Measurements from ENCODE around the gene MLXIPL. TPM values are rescaled to one million over a fixed set of nuclear protein-coding genes. Genes with fewer than 3 reads are reported as not detected.

Gene MLXIPL, protein sequence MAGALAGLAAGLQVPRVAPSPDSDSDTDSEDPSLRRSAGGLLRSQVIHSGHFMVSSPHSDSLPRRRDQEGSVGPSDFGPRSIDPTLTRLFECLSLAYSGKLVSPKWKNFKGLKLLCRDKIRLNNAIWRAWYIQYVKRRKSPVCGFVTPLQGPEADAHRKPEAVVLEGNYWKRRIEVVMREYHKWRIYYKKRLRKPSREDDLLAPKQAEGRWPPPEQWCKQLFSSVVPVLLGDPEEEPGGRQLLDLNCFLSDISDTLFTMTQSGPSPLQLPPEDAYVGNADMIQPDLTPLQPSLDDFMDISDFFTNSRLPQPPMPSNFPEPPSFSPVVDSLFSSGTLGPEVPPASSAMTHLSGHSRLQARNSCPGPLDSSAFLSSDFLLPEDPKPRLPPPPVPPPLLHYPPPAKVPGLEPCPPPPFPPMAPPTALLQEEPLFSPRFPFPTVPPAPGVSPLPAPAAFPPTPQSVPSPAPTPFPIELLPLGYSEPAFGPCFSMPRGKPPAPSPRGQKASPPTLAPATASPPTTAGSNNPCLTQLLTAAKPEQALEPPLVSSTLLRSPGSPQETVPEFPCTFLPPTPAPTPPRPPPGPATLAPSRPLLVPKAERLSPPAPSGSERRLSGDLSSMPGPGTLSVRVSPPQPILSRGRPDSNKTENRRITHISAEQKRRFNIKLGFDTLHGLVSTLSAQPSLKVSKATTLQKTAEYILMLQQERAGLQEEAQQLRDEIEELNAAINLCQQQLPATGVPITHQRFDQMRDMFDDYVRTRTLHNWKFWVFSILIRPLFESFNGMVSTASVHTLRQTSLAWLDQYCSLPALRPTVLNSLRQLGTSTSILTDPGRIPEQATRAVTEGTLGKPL
- 10 to 100 TPM; 16.3 to 65.2 (median 27.6) TPM for total RNA-seq
- 10 to 100 TPM; 11.1 to 43.6 (median 14.1) TPM for polyA plus RNA-seq
- long read RNA-seq, donor 1, partial matches to known transcripts = 8 of 11 reads
- long read RNA-seq, donor 1, other reads (novel, unspliced or antisense) = 3 of 11 reads
- long read RNA-seq, donor 2, partial matches to known transcripts = 37 of 57 reads
- long read RNA-seq, donor 2, other reads (novel, unspliced or antisense) = 20 of 57 reads

DNA sequence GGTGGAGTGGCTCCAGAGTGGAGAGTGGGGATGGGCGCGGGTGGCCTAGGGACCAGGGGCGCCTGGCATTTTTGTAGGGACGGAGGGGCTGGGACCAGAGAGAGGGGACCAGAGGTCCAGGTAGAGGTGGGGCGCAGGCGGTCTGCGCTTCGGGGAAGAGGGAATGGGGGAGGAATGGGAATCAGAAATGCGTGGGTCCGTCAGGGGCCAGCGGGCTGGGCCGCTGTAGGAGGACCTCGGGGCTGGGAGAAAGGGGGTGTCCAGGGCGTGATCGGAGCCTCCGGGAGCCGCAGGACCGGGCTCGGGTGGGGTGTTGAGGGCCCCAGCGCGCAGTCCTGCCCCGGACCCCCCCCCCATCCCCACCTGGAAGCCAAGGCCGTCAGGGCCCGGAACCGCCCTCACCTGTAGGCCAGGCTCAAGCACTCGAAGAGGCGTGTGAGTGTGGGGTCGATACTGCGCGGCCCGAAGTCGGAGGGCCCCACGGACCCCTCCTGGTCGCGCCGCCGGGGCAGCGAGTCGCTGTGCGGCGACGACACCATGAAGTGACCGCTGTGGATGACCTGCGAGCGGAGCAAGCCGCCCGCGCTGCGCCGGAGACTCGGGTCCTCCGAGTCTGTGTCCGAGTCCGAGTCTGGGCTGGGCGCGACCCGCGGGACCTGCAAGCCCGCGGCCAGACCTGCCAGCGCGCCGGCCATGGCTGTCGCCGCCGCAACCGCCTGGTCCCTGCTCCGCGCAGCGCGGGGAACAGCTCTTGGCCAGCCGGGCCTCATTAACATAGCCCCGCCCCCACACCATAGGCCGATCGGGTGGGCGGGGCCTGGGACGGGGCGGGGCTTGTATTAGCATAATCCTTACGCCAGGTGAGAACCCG lies at the start of gene MLXIPL:
Gene MLXIPL, minus strand, starts transcription at position 725 of the 871 bp plus-strand sequence. Its CDS starts 30 bp downstream, at position 695.
- H3K27me3 ChIP-seq (ENCODE audit: insufficient read depth in 3 of 3, low read length in 2 of 3) = peaks cover 0 to 16% (median 4%) of the 10 kb centered on the region in 3 donors
- H3K9me3 ChIP-seq = no peaks in the 10 kb centered on the region
- 1 to 3% (median 2%) methylated on average over 65 to 80 of the region's 80 CpGs for WGBS, 3 donors
- intact Hi-C loops (cut with DNase I) = no loop called here
- TF ChIP-seq, protein P1, sequence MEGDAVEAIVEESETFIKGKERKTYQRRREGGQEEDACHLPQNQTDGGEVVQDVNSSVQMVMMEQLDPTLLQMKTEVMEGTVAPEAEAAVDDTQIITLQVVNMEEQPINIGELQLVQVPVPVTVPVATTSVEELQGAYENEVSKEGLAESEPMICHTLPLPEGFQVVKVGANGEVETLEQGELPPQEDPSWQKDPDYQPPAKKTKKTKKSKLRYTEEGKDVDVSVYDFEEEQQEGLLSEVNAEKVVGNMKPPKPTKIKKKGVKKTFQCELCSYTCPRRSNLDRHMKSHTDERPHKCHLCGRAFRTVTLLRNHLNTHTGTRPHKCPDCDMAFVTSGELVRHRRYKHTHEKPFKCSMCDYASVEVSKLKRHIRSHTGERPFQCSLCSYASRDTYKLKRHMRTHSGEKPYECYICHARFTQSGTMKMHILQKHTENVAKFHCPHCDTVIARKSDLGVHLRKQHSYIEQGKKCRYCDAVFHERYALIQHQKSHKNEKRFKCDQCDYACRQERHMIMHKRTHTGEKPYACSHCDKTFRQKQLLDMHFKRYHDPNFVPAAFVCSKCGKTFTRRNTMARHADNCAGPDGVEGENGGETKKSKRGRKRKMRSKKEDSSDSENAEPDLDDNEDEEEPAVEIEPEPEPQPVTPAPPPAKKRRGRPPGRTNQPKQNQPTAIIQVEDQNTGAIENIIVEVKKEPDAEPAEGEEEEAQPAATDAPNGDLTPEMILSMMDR (IDR thresholded peaks at IDR 0.05) = no peak
- H3K4me1 ChIP-seq = no peaks in the 10 kb centered on the region
- no peaks in the 10 kb centered on the region for H3K36me3 ChIP-seq (ENCODE audit: insufficient read depth in 1 of 2, low read depth in 1 of 2)
- peak within 1 kb of the TSS; percentile 67 for H3K4me3 ChIP-seq
- DNase-seq = peak; percentile 86 to 93
- ATAC-seq = peak; percentile 86 to 93 (median 88)
- peak within 1 kb of the TSS; percentile 59 for H3K27ac ChIP-seq

DNA sequence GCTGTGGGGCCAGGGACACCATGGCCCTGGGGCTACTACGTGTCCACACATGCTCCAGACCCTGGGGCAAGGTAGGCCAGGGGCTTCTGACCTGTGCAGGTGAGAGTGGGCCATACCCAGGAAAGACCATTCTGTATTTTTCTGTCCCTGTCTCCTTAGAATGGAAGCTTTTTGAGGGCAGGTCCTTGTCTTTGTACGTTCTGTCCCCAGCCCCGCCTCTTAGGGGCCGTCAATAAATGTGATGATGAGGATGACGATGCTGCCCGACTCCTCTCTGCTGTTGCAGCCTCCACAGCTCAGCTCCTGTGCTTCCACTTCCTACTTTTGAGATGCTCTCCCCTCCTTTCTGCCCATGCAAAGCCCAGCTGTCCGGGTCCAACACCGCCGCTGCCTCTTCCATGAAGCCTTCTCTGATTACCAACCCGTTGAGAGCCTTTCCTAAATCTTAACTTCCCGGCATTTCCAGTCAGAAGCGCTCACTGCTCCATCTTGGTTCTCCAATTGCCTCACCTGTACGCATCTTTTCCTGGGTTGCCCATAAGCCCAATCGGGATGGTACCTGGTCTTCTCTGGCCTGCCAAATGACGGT lies 47.6 kb upstream of the MLXIPL start:
- ATAC-seq (no peak), DNase-seq (no peak)
- WGBS, 3 donors = 88 to 92% (median 89%) methylated on average over 15 of the region's 15 CpGs
- no peak overlapping the region for H3K27ac ChIP-seq
- no peak overlapping the region for H3K4me3 ChIP-seq
- H3K9me3 ChIP-seq = no peaks in the 10 kb centered on the region
- intact Hi-C loops (cut with DNase I) = no loop called here
- TF ChIP-seq, protein P1 (IDR thresholded peaks at IDR 0.05) = no peak
- no peaks in the 10 kb centered on the region for H3K27me3 ChIP-seq (ENCODE audit: insufficient read depth in 3 of 3, low read length in 2 of 3)
- H3K36me3 ChIP-seq (ENCODE audit: insufficient read depth in 1 of 2, low read depth in 1 of 2) = no peaks in the 10 kb centered on the region
- H3K4me1 ChIP-seq = no peaks in the 10 kb centered on the region

DNA sequence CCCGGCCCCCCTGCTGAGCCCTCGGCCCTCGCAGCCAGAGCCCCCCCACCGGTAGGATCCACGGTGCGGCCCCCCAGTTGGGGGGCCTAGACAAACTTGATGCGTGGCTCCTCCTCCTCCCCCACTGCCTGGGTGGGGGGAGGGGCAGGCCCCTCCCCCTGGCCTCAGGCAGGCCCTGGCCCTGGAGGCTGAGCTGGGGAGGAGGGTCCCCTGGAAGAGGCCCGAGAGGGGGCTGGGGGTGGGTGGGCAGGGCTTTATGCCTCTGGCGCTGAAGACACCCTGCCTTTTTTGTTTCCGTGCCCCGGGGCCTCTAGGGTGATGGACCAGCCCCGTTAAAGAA lies 47.0 kb upstream of the MLXIPL start:
- TF ChIP-seq, protein P1 (IDR thresholded peaks at IDR 0.05) = no peak
- intact Hi-C loops (cut with DNase I) = no loop called here

More for the DNA sequence above, 47.0 kb upstream of the MLXIPL start:
- Histone ChIP-seq H3K9me3 (no peaks in the 10 kb centered on the region), H3K36me3 (ENCODE audit: insufficient read depth in 1 of 2, low read depth in 1 of 2) (no peaks in the 10 kb centered on the region), H3K4me3 (no peak overlapping the region), H3K27ac (no peak overlapping the region), H3K4me1 (no peaks in the 10 kb centered on the region), H3K27me3 (ENCODE audit: insufficient read depth in 3 of 3, low read length in 2 of 3) (no peaks in the 10 kb centered on the region)
- WGBS, 3 donors = 44 to 52% (median 51%) methylated on average over 11 to 12 of the region's 12 CpGs
- no peak for ATAC-seq
- DNase-seq = peak in 1 of 2 donors; percentile 23
